GM21737 (cell line): Measurements from ENCODE around the gene ERICH6B.

Source experiments
- ATAC-seq: cut with Tn5 transposase; IDR thresholded peaks from one replicate; pipeline ENCODE4 v1.9.1; 2021; ENCODE audit warnings: mild to moderate bottlenecking, moderate library complexity; ENCODE audit not compliant: unreplicated experiment

Gene ERICH6B

GRCh38 chr13:45508776-45509175 is 106.8 kb downstream of the ERICH6B start:
- no peak for ATAC-seq

- no peak for ATAC-seq
Observed at GRCh38 chr13:45506811-45507210, 108.7 kb downstream of the ERICH6B start.

GRCh38 chr13:45503658-45504057 is 111.9 kb downstream of the ERICH6B start:
- no peak for ATAC-seq

- no peak for ATAC-seq
Observed at GRCh38 chr13:45501175-45501526, 114.4 kb downstream of the ERICH6B start.

- no peak for ATAC-seq
Observed at GRCh38 chr13:45500492-45501174, 114.9 kb downstream of the ERICH6B start.

- no peak for ATAC-seq
Observed at GRCh38 chr13:45496942-45497341, 118.6 kb downstream of the ERICH6B start.

- ATAC-seq, result no peak
Observed at GRCh38 chr13:45492538-45492937, 123.0 kb downstream of the ERICH6B start.
